PC-9 (cell line): ENCODE results near the gene YPEL5. TPM values are rescaled to one million over a fixed set of nuclear protein-coding genes. Genes with fewer than 3 reads are reported as not detected.

ENCODE experiments used
- BruUV-seq: library from RNA; stranded (reverse); fragments of 400-500 nt; replicated peaks from 2 replicates; lab custom pipeline; 2021; lab: Mats Ljungman, UMichigan
- CTCF ChIA-PET: fragments of 300-600 bp; sonication (Branson Sonifier 250); formaldehyde crosslinking; loops from one replicate; lab custom pipeline; 2022; ENCODE audit warnings: antibody characterized with exemption; lab: Charles Lee
- POLR2A ChIA-PET: fragments of 300-600 bp; sonication (Branson Sonifier 250); formaldehyde crosslinking; loops from one replicate; lab custom pipeline; 2022; ENCODE audit warnings: antibody characterized with exemption; ENCODE audit not compliant: unreplicated experiment; lab: Charles Lee
- DNase-seq, 2 experiments: peaks; one replicate each; pipeline versions ENCODE4 v3.0.0 to v3.0.0-alpha.2; 2015 to 2022; ENCODE audit warnings: mixed read lengths in 1 of 2
- H2AFZ ChIP-seq: fragments of 200-600 bp; sonication (generic); 2 replicates; pipeline ENCODE4 v1.8.1; 2017; ENCODE audit warnings: antibody characterized with exemption
- H3F3A ChIP-seq: fragments of 200-600 bp; sonication (generic); 2 replicates; pipeline ENCODE4 v1.8.1; 2017; ENCODE audit warnings: antibody characterized with exemption, mild to moderate bottlenecking, low read depth; ENCODE audit not compliant: insufficient read depth
- H3K27ac ChIP-seq: fragments of 200-600 bp; sonication (generic); 2 replicates; pipeline ENCODE4 v1.6.1; 2016; ENCODE audit warnings: mixed run types
- H3K27me3 ChIP-seq: fragments of 200-600 bp; sonication (generic); 2 replicates; pipeline ENCODE4 v1.6.1; 2016; ENCODE audit warnings: low read depth, mixed run types; ENCODE audit not compliant: insufficient read depth
- H3K36me3 ChIP-seq: fragments of 200-600 bp; sonication (generic); 2 replicates; pipeline ENCODE4 v1.6.1; 2016; ENCODE audit warnings: low read depth, mixed run types
- H3K4me1 ChIP-seq: fragments of 200-600 bp; sonication (generic); replicated peaks from 2 replicates; pipeline ENCODE4 v1.6.1; 2016; ENCODE audit warnings: mixed run types; ENCODE audit not compliant: insufficient read depth
- H3K4me2 ChIP-seq: fragments of 200-600 bp; sonication (generic); 2 replicates; pipeline ENCODE4 v1.6.1; 2017; ENCODE audit warnings: mixed run types
- H3K4me3 ChIP-seq: fragments of 200-600 bp; sonication (generic); 2 replicates; pipeline ENCODE4 v1.6.1; 2016; ENCODE audit warnings: mixed run types
- H3K79me2 ChIP-seq: fragments of 200-600 bp; sonication (generic); 2 replicates; pipeline ENCODE4 v1.6.1; 2017; ENCODE audit warnings: low read depth, mixed run types
- H3K9me2 ChIP-seq: fragments of 200-600 bp; sonication (generic); 2 replicates; pipeline ENCODE4 v1.8.1; 2017; ENCODE audit warnings: mild to moderate bottlenecking; ENCODE audit not compliant: insufficient read depth
- H3K9me3 ChIP-seq: fragments of 200-600 bp; sonication (generic); 2 replicates; pipeline ENCODE4 v1.8.1; 2016; ENCODE audit warnings: low read depth; ENCODE audit not compliant: insufficient read depth
- H4K20me1 ChIP-seq: fragments of 200-600 bp; sonication (generic); 2 replicates; pipeline ENCODE4 v1.8.1; 2017; ENCODE audit not compliant: insufficient read depth
- EZH2 ChIP-seq: fragments of 200-600 bp; sonication (generic); IDR thresholded peaks from 2 replicates; pipeline ENCODE4 v1.8.0; 2017; ENCODE audit warnings: antibody characterized with exemption, low read depth
- intact Hi-C: fragments of 100-400 bp; cut with micrococcal nuclease; formaldehyde crosslinking; loops from one replicate; pipeline ENCODE4 v1.10.0; 2022; ENCODE audit not compliant: unreplicated experiment
- total RNA-seq: library from RNA; stranded (reverse); gene quantifications from 2 replicates; pipeline ENCODE4 v1.2.3, GENCODE V29; 2021
- TF ChIP-seq, protein P1 (sequence below): fragments of 200-600 bp; sonication (generic); conservative IDR thresholded peaks from 2 replicates; pipeline ENCODE4 v1.6.1; 2017; ENCODE audit warnings: mixed run types, antibody characterized with exemption, mild to moderate bottlenecking, moderate library complexity

The YPEL5 gene
- total RNA-seq, 1 experiment from 2014 or later, result 56.9 TPM

DNA sequence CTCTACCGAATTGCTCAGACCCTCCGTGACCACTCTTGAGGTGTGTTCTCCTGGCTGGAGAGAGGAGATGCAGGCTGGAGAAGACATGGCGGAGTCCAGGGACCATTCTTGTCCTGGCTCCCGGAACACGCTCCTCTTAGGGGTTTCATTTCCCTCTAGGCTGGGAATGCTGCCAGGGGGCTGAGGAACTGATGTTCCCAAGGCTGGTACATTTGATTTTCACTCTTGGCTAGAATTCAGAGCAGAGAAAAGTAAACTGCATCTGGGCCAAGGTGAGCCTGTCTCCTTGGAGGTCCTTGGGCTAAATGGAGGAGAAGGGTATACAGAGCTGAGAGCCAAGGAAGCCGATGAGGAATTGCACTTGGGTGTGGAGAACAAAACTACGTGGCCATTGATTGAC is 56.3 kb downstream of the YPEL5 start:
- H3K36me3 ChIP-seq, result no peaks in the 10 kb centered on the region
- no peak overlapping the region for H2AFZ ChIP-seq
- H3K4me1 ChIP-seq, result no peaks in the 10 kb centered on the region
- H3K9me2 ChIP-seq, result no peaks in the 10 kb centered on the region
- no peaks in the 10 kb centered on the region for H3K9me3 ChIP-seq
- no peak overlapping the region for H3K27ac ChIP-seq
- no peak overlapping the region for H3K4me3 ChIP-seq
- POLR2A ChIA-PET, result no interaction called here
- TF ChIP-seq, protein P1, sequence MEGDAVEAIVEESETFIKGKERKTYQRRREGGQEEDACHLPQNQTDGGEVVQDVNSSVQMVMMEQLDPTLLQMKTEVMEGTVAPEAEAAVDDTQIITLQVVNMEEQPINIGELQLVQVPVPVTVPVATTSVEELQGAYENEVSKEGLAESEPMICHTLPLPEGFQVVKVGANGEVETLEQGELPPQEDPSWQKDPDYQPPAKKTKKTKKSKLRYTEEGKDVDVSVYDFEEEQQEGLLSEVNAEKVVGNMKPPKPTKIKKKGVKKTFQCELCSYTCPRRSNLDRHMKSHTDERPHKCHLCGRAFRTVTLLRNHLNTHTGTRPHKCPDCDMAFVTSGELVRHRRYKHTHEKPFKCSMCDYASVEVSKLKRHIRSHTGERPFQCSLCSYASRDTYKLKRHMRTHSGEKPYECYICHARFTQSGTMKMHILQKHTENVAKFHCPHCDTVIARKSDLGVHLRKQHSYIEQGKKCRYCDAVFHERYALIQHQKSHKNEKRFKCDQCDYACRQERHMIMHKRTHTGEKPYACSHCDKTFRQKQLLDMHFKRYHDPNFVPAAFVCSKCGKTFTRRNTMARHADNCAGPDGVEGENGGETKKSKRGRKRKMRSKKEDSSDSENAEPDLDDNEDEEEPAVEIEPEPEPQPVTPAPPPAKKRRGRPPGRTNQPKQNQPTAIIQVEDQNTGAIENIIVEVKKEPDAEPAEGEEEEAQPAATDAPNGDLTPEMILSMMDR, result no peak
- TF ChIP-seq EZH2, result no peak
- H4K20me1 ChIP-seq, result no peaks in the 10 kb centered on the region
- DNase-seq, result no peak
- BruUV-seq, result no TSS peak
- CTCF ChIA-PET, result no interaction called here
- H3F3A ChIP-seq, result no peaks in the 10 kb centered on the region
- intact Hi-C loops, result no loop called here
- H3K79me2 ChIP-seq, result no peaks in the 10 kb centered on the region
- no peak overlapping the region for H3K4me2 ChIP-seq
- no peaks in the 10 kb centered on the region for H3K27me3 ChIP-seq

DNA sequence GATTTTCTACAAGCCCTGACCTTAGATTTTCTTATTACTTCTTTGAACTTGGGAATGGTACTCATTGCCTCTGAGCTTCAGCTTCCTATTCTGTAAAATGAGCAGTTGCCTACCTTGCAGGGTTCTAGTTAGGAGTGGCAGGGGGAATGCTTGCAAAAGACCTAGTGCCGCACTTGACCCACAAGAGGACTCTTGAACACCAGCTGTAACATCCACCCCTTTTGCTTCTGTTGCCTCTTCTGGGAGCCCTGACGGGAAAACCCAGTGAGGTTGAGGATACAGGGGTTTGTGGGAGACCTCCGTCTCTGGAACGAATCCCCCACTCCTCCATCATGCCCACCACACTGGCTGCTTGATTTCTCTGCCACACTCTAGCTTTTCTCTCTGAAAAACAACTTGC is 57.5 kb downstream of the YPEL5 start:
- Histone ChIP-seq H3K4me1 (no peaks in the 10 kb centered on the region), H3K9me2 (no peaks in the 10 kb centered on the region), H3K4me2 (no peak overlapping the region), H2AFZ (no peak overlapping the region), H3K4me3 (no peak overlapping the region), H3F3A (no peaks in the 10 kb centered on the region), H3K9me3 (no peaks in the 10 kb centered on the region), H3K27me3 (no peaks in the 10 kb centered on the region), H3K27ac (no peak overlapping the region), H3K36me3 (no peaks in the 10 kb centered on the region), H3K79me2 (no peaks in the 10 kb centered on the region), H4K20me1 (no peaks in the 10 kb centered on the region)
- no peak for TF ChIP-seq EZH2
- no peak for DNase-seq
- ChIA-PET CTCF (interaction anchor here (0.7 kb wide), 1 partner anchor 170 kb away, joined by 7 read pairs; no protein-coding TSS in a partner anchor), POLR2A (no interaction called here)
- intact Hi-C loops, result no loop called here
- BruUV-seq, result no TSS peak

DNA sequence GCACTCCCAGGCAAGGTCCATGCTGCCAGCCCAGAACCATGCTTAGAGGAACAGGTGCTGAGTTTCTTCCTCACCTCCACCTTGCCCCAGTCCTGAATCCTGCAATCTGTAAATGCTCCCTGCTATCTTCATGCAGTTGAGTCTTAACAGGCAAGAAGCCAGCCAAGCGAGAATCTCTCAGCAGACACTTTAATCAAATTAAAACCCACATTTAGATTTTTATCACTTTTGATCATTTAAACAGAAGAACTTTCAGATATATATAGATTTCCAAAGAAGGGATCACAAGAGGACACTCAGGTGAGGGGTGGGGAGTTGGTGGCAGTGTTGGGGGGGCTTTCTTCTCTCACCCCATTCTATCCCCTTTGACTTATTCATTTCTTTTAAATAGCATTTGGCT is 58.6 kb downstream of the YPEL5 start:
- Histone ChIP-seq H3K9me2 (no peaks in the 10 kb centered on the region), H3K27me3 (no peaks in the 10 kb centered on the region), H3K36me3 (no peaks in the 10 kb centered on the region), H3K4me1 (no peaks in the 10 kb centered on the region), H4K20me1 (no peaks in the 10 kb centered on the region), H3K27ac (no peak overlapping the region), H3K4me3 (no peak overlapping the region), H3K79me2 (no peaks in the 10 kb centered on the region), H2AFZ (no peak overlapping the region), H3K4me2 (no peak overlapping the region), H3K9me3 (no peaks in the 10 kb centered on the region), H3F3A (no peaks in the 10 kb centered on the region)
- POLR2A ChIA-PET, result no interaction called here
- intact Hi-C loops, result no loop called here
- TF ChIP-seq EZH2, result no peak
- DNase-seq, result no peak
- BruUV-seq, result no TSS peak
- CTCF ChIA-PET, result no interaction called here

DNA sequence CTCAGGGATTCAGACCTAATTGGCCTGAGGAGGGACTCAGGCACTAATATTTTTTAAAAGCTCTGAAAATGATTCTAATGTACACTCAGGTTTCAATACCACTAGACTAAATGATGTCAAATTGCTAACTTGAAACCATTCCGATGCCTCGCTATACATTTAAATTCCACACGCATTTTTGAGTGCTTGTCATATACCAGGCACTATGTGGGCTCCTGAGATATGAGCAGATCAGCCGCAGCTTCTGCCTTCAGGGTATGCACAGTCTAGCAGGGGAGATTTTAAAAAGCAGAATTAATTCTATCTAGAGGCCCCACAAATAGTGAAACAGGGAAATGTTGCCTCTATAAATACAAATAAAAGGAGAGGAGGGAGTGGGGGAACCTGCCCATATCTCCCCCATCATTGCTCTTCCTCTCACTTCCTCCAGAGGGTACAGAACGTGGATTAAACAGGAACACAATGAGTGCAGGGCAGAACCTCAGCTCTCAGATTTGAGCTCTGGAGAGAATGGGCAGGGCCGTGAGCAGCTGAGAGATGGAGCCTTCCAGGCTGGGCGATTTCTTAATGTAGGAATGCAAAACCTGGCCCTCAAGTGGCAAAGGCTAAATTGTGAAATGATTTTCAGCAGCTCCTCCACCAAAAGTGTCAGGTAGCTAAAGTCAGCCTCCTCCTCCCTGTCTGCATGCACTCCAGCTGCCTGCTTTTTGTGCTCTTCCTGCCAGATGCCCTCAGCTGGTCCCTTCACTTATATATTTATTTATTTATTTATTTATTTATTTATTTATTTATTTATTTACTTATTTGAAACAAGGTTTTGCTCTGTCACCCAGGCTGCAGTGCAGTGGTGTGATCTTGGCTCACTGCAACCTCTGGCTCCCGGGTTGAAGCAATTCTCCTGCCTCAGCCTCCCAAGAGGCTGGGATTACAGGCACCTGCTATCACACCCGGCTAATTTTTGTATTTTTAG is 59.9 kb downstream of the YPEL5 start:
- Histone ChIP-seq H3K27ac (no peak overlapping the region), H3K4me3 (no peak overlapping the region), H3K36me3 (no peaks in the 10 kb centered on the region), H3K9me2 (no peaks in the 10 kb centered on the region), H3K4me2 (no peak overlapping the region), H2AFZ (no peak overlapping the region), H3K79me2 (no peaks in the 10 kb centered on the region), H4K20me1 (no peaks in the 10 kb centered on the region), H3K9me3 (no peaks in the 10 kb centered on the region), H3K4me1 (no peaks in the 10 kb centered on the region), H3K27me3 (no peaks in the 10 kb centered on the region), H3F3A (no peaks in the 10 kb centered on the region)
- CTCF ChIA-PET, result interaction anchor here (0.6 kb wide), 1 partner anchor 39 kb away, joined by 4 read pairs; no protein-coding TSS in a partner anchor
- intact Hi-C loops, result loop anchor here (2.0 kb wide), 1 partner anchor 116 kb away; no protein-coding TSS in a partner anchor
- no peak for DNase-seq
- POLR2A ChIA-PET, result no interaction called here
- TF ChIP-seq, protein P1, result no peak
- no peak for TF ChIP-seq EZH2
- no TSS peak for BruUV-seq
